Activated gamma-delta T cell (primary cell): ENCODE measurements around the gene PANK4.
"Not testable (repeated sequence)": the region's sequence is repeated elsewhere in the genome, so short reads cannot be mapped to it uniquely, and the experiment has no call there.

Experiments used
- DNase-seq: peaks from one replicate; lab custom pipeline; 2025; lab: John Stamatoyannopoulos, UW

Gene PANK4

DNA sequence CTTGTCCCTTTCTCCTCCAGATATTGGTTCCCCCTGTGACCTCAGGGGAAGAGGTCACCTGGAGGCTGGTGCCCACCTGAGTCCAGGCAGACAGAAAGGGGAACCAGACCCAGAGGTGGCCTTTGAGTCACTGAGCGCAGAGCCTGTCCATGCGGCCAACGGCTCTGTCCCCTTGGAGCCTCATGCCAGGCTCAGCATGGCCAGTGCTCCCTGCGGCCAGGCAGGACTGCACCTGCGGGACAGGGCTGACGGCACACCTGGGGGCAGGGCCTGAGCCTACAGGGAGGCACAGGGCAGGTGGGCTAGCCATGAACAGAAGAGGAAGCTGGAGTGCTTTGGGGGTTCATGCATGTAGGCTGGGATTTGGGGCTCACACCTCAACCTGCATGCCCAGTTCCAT lies 32.5 kb upstream of the PANK4 start:
- DNase-seq = no peak

DNA sequence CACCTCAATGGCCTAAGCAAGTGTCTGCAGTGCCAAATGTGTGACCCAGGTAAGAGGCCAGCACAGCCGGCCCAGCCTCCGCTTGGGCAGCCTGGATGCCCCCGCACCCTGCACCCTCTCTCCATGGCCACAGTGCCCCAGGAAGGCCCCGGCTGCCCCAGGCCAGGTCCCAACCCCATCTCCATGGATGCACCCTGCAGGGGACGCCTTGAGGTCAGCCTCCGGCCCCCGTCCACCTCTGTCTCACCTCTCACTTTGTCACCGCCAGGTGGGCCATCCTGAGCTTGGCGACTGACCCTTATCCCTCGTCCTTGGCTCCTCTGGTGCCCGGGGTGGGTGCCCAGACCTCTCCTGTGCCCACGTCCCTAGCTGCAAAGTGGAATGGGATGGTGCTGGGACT lies 32.0 kb upstream of the PANK4 start:
- DNase-seq = no peak

DNA sequence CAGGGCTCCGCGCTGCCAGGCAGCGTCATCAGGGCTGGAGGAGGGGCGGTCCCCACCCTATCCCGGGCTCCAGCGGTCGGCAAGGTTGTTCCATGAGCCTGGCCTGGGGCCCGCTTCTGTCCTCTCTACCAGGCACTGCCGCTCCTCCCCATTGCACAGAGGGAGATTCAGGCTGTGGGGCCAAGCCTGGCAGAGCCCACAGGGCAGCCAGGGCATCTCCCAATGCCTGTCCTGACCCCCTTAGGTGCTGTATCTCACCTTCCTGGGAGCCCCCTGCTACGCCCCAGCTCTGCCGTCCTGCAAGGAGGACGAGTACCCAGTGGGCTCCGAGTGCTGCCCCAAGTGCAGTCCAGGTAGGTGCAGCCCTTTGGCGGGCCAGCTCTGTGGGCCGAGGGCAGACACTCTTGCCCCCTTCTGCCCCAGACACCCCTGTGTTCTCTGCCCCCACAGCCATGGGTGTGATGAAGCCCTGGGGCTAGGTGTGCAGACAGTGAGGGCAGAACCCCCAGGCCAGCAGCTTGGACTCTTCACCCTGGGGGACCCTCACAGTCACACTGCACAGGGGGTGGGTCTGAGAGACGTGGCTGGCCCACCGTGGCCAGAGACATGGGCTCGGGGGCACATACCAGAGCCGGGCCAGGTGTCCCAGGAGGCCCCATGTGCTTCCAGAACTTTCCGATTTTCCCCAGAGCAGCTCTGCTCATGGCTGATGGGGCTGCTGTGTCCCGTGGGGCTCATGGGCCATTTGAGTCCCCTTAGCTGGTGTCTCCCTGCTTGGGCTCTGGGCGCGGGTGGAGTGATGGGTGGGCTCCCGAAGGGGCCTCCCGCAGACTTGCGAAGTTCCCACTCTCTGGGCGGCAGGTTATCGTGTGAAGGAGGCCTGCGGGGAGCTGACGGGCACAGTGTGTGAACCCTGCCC lies 31.3 kb upstream of the PANK4 start:
- DNase-seq = no peak

DNA sequence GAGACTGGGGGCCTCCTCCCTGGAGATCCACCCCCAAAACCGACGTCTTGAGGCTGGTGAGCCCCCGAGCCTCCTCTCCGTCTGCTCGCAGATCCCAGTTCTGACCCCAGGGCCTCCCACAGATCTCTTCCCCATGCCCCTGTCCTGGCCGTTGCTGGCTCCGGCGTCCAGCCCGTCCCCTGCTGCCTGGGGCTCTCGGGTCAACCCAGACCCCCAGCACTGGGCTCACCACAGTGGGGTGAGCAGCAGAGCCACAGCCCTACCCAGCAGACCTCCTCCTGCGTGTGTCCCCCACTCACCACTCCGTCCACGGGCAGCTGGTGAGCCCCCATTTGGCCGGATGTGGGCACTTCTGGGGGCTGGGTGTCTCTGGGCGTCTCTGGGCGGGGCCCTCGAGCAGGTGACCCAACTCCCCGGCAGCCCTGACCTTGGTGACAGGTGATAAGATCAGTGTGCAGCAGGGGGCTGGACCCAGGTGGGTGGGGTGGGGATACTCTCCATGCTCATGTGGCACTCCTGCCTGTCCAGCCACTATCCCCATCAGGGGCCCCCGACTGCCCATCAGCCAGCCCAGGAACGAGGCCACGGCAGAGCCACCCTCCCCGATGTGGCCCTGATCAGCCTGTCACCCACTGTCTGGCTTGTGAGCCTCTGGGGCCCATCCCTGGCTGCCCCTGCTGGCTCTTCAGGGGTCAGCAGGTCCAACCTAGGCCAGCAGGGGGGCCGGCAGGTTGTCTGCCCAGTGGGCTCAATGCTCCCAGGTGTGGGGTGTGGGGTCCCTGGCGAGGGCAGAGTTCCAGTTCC lies 30.5 kb upstream of the PANK4 start:
- no peak for DNase-seq

DNA sequence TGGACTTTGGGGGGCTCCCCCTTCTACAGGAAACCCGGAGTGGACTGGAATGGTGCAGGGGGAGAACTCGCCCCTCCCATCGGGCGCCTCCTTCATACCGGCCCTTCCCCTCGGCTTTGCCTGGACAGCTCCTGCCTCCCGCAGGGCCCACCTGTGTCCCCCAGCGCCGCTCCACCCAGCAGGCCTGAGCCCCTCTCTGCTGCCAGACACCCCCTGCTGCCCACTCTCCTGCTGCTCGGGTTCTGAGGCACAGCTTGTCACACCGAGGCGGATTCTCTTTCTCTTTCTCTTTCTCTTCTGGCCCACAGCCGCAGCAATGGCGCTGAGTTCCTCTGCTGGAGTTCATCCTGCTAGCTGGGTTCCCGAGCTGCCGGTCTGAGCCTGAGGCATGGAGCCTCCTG lies 29.9 kb upstream of the PANK4 start, which contains the start of gene TNFRSF14:
TSS of gene TNFRSF14 (plus strand) at position 95 of the 401 bp plus-strand sequence. CDS start at position 389, 294 bp downstream.
- no peak for DNase-seq

DNA sequence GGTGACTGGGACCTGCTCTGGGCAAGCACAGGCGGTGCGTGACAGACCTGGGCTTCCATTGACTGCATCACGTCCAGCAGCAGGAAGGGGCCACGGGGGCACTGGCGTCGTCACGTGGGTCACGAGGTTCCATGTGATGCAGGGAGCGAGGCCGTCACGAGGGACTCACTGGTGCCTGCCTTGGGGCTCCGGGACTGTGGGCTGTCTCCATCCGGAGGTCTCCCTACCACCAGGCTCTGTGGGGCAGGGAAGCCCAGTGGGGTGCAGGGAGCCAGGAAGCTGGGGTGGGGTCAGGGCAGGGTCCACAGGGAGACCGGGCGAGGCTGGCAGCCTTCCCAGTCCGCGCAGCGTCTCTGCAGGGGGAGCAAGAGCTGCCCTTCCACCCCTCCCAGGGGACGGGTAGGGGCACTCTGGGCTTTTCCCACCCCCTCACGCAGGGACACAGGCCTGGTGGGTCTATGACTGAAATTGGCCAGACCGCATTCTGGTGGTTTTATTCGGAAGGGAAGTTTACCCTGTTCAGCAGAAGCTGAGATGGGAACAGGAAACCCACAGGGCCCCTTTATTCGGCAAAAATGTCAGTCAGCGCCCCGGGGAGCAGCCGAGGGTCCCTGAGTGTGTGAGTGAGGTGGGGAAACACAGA lies 29.4 kb upstream of the PANK4 start:
- peak; percentile 66 for DNase-seq

DNA sequence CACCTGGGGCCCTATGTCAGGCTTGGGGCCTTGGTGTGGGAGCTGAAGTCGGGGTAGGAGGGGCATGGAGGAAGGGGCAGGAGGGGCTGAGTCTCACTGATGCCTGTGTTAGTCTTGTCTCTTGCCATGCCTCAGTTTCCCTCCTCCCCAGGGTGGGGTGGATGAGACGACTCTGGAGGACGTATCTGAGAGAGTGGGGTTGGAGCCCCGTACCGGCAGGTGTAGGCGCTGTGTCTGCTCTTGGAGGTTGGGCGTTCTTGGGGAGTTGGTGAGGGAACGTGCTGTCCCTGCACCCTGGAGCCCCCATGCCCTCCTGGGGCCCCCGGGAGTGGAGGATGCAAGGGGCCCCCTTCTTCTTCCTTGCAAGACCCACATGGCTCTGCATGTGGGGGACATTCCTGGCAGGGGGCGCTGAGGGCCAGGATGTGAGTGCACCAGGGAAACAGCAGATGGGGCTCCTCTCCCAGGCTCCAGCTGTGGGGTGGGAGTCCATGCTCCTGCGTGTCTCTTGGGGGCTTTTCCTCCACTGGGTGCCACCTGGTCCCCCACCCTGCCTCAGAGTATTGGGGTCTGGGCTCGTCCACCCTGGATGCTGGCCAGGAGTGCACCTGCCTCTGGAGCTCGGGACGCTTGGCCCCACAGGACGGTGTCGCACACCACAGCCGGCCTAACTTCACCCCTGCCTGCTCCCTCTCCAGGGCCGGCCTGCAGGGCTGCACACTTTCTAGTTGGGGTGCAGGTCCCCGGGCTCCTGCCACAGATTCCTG lies 28.4 kb upstream of the PANK4 start:
- no peak for DNase-seq

DNA sequence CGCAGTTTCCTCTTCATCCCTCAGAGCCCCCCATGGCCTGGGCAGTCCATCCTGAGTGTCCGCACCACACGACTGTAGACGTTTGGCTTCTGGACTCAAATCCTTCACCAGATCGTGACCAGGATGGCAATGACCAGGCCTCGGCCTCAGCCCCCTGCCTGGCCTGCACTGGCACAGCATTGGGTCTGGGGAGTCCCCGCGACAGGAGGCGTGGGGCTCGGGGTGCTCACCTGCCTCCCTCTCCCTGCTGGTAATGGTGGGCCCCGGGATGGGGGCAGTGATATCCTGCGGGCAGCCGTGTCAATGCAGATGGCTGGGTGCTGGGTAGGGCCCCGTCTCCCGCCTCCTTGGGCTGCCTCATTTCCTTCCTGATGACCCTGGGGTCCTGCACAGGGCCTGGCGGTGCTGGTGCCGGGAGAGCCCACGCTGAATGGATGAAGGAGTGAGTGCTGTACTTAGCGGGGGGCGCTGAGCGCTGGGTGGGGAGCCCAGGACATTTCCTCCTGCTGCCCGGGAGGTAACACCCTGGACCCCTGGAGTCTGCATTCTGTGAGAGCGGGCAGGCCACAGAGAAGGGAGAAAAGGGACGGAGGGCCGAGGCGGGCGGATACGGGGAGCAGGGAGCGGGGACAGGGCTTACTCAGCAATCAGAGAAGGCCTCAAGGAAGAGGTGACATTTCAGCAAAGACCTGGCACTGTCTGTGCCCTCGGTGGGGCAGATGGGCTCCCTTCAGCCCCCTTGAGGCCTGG lies 27.6 kb upstream of the PANK4 start:
- no peak for DNase-seq

DNA sequence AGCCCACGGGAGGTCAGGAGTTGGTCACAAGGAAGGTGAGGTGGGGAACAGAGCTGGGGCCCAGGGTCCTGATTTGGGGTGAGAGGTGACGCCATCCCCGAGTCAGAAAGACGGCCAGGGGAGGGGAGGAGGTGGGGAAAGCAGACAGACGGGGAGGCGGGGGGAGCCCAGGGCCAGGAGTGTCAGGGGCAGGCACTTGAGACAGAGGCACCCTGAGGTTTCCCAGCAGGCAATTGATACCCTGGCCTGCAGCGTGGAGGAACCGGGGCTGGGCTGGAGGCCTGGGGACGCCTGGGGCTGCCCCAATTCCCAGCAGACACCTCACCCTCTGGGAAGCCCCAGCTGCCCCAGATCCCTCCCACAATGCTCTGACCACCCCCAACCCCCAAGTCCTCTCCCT lies 26.7 kb upstream of the PANK4 start:
- DNase-seq = not testable (repeated sequence)

DNA sequence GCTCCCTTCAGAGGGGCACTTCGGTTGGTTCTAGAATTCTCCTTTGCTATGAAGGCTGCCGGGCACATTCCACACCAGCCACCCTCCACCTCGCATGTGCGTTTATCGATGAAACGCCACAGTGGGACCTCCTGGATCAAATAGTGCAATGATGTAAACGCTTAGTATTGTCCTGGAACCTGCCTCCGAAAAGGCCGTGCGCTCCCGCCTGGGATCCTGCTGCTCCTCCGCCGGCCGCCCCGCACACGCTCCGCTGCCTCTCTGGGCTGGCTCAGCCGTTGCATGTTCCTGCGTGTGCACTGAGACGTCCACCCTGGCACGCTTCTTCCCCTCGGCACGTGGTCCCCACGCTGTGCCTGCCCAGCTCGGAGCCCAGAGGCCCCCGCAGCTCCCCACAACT lies 25.8 kb upstream of the PANK4 start:
- no peak for DNase-seq

DNA sequence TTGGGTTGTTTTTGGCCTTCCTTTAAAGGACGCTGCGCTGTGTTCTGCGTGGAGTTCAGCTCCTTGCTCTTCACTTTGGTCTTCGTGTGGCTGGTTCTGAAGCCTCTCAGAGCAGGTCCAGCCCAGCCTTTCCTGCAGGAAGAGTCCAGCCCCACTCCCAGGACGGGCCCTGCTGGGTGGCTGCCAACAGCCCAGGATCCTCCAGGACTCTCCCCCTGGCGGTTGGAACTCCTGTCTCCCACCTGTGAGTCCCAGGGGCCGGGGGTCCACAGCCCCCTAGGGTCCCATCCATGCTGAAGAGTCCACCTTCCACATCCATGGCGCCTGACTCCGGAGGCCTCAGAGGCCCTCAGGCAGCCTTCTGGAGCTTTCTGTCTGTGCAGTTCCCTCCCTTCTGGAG lies 25.1 kb upstream of the PANK4 start:
- not testable (repeated sequence) for DNase-seq

DNA sequence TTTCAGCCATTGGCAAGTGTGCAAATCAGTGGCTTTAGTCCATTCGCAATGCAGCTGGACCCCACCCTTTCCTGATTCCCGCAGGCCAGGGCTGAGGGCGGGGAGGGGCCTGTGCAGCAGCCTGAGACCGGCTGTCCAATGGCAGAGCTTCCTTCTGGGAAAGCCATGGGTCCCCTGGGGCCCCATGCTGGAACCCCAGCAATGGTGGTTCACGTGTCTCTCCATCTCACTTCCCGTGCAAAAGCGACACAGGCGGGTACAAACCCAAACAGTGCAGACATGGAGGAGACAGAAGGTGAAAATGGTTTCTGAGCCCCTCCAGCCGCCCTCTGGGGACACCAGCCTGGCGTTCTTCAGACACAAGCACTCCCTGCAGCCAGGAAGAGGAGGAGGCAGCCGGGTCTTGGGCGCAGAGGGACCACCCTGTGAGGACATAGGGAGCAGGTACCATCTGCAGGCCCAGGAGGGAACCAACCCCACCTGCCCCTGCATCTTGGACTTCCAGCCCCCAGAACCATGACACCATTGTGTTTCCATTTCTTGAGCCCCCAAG lies 24.0 kb upstream of the PANK4 start:
- not testable (repeated sequence) for DNase-seq

DNA sequence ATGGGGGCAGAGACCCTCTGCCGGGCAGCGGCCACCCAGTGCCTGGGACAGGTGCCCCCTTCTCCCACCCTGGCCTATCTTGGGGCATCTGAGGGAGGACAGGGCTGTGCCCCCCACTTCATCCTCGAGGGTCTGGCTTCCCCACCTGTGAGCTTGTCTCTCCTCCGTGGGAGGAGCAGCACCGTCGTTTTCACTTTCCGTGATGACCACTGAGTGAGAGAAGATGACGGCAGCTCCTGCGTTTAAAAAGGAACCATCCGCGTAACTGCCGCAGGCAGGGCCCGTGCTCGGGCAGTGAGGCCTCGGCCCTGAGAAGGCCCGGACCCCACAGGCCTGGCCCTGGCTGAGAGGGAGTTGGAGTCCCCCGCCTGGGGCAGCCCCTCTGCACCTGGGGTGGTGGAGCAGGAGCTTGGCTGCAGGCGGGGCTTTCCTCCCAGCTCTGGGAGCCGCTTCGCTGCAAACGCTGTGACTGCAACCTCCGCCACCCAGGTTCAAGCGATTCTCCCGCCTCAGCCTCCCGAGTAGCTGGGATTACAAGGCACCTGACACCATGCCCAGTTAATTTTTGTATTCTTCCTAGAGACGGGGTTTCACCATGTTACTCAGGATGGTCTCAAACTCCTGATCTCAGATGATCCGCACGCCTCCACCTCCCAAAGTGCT lies 23.1 kb upstream of the PANK4 start:
- DNase-seq = not testable (repeated sequence)

DNA sequence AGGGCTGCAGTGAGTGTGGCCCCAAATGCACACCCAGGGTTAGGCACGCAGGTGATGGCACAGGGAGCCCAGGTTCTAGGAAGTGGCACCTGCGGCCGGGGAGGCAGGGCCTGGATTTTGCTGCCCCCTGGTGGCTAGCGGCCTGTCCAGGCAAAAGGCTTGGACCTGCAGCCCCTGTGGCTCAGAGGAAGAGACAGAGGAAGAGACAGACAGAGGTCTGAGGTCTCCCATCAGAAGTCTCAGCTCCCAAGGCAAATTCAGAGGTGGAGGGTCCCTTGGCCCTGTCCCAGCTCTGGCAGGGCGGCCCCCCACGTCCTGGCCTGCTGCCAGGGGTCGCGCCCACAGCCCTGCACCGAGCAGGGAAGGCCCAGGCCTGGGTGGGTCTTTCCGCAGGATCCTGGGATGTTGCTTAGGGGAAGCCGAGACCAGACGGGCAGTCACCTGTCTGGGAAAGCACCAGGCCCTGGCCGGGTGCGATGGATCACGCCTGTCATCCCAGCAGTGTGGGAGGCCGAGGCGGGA lies 21.7 kb upstream of the PANK4 start:
- DNase-seq = peak; percentile 52

DNA sequence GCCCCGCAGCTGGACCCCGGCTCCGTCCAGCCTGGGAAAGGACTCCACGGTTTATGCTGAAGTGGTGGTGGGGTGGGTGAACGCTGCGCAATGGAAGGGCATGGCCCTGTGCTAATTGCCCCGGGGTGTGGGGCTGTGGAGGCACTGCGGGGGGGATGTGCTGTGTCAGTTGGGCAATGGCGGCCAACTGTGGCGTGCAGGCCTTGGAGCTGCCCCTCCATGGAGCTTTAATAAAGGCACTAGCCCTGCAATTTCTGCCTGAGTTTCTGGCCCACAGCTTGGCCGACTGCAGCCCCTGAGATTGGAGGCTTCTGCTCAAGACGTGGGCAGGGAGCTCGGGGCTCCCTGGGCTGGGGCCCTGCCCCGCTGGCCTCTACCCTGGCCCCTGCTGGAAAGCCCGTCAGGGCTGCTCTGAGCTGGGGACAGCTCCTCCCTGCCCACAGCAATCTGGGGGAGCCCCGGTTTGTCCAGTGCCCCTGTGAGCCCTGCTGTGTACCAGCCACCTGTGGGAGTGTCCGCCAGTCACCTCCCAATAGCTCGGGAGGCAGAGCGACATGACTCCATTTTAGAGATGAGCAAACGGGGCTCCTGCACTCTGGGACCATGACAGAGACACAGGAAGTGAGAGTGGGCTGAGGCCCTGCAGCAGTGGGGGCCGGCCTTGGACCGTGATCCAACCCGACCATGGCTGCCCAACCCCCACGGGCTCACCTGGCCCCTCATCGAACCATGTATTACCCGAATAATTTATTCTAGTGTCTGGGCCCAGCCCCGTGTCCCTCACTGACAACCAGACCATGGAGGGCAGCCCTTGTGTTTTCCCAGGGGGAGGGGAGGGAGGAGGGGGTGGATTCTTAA lies 21.0 kb upstream of the PANK4 start:
- DNase-seq = no peak

DNA sequence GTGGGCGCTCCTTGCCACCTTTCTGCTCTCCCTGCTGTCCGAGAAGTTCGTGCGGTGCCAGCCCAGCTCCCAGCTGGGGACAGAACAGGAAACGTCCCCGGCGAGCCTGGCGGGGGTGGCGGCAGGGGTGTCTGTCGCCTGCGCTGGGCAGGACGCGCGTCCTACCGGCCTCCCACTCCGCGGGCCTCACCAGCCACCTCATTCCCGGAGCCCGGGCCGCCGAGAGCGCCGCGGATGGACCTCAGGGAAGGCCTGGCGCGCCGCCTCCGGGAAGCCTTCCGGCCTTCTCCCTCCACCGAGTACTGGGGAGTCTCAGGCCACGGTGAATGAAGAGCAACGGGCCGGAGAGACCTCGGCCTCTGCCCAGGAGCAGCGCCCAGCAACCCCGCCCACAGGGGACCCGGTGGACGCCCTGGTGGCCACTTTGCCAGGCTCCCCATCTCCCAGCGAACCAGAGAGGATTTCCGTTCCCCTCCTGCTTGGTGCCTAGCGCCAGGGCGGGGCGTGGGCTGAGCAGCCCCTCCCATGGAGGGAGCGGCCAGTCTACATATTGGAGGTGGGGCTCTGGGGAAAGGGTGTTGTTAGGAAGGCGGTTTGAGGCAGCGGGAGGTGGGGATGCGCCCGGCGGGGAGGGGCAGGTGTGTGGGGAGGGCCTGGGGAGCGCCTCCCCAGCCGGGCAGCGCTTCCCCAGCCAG lies 20.3 kb upstream of the PANK4 start:
- peak; percentile 76 for DNase-seq

DNA sequence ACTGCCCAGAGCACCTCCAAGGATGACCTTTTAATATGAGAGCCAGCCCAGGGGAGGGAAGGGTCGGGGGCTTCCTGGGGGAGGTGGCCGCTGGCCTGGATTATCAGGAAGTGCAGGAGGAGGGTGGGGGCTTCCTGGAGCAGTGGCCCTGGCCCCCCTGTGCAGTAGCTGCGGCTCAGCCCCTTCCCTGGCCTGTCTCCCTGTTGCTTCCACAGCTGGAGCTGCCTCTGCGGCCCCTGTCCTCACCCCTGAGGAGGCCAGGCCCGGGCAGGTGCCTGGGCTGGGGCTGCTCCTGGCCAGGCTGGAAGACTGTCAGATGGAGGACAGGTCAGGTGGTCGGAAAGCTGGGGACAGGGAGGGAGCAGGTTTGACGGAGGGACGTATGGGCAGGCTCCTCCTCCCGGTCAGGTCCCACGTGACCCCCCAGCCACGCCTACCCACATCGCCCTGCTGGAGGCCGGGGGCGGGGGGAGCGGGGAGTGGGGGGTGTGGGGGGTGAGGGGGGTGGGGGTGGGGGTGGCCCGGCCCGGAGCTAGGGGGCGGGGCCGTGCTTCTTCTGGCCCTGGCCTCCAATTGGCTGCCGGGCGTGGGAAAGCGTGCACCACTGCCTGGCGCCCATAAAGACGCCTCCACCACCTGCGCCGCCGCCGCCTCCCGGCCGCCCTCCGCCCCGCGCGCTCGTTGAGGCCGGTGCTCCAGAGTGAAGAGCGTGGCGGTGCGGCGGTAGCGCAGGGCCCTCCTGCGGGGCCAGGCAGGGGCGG lies 19.5 kb upstream of the PANK4 start:
- DNase-seq = peak; percentile 89
